CD4-positive, alpha-beta T cell treated with Interleukin-4 for 4 hours (primary cell): ENCODE data around the gene IPP.
A peak's percentile ranks its signal among the peaks of the same experiment; 100 is the strongest.
"Not testable (repeated sequence)": the region's sequence is repeated elsewhere in the genome, so short reads cannot be mapped to it uniquely, and the experiment has no call there.

Experiments used
- DNase-seq: peaks from one replicate; pipeline ENCODE4 v3.0.0-alpha.2; 2020

The IPP gene

GRCh38 chr1:45739137-45739536 is 11.3 kb downstream of the IPP start:
- no peak for DNase-seq

- no peak for DNase-seq
These were observed 19.6 kb downstream of the IPP start for GRCh38 chr1:45730780-45731319.

DNA sequence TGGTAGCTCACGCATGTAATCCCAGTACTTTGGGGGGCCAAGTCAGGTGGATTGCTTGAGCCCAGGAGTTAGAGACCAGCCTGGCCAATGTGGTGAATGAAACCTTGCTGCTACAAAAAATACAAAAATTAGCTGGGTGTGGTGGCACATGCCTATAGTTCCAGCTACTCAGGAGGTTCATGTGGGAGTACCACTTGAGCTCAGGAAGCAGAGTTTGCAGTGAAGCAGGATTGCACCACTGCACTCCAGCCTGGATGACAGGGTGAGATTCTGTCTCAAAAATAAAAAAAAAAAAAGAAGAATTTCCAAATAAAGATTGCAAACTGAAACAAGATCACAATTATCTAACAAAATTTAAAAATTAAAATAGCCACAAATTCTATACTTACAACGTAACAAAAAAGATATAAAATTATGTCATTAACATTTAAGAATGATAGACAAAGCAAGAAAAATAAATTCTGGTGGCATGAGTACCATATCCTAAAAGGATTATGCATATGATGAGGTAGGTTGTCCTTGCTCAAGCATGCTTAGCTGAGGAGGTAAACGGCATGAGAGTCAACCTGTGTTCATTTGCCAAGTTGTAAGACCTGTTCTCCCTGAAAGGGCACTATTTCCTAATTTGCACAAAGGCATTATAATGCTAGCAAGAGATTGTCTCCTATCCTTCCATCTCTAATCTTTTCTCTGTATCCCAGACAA is 20.2 kb downstream of the IPP start:
- DNase-seq, result no peak

DNA sequence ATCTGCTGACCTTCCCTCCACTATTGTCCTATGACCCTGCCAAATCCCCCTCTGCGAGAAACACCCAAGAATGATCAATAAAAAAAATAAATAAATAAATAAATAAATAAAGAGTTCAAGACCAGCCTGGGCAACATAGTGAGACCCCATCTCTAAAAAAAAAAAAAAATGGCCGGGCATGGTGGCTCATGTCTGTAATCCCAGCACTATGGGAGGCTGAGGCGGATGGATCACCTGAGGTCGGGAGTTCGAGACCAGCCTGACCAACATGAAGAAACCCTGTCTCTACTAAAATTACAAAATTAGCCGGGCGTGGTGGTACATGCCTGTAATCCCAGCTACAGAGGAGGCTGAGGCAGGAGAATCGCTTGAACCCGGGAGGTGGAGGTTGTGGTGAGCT is 24.4 kb downstream of the IPP start:
- not testable (repeated sequence) for DNase-seq

DNA sequence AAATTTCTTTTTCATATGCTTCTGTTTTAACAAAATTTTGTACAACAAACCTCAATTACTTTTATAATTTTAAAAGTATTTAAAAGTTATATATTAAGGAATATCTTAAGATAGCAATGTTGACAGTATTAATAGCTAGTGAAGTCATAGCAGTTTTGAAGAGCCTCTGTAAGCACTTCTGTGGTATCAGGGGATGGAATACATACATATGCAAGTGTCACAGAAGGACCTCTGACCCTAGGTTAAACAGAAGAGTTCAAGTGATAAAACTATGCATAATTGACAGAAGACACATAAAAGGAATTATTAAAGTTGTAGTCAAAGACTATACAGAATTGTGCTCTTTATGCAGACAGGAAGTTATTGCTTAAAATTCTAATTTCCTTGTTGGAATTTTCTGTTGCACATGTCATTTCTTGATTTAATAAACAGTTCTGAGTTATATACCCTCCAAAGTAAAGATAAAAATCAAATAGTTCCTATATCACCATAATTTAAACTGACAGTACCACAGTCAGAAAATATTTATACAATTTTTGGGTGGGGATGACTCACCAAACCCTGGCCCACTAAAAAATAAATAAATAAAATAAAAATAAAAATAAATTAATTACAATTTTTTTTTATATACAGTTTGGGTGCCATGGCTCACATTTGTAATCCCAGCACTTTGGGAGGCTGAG is 27.1 kb downstream of the IPP start:
- DNase-seq, result no peak

GRCh38 chr1:45722809-45723208 is 27.6 kb downstream of the IPP start:
- DNase-seq, result no peak

- no peak for DNase-seq
These were observed 29.2 kb downstream of the IPP start for GRCh38 chr1:45721207-45721606.

DNA sequence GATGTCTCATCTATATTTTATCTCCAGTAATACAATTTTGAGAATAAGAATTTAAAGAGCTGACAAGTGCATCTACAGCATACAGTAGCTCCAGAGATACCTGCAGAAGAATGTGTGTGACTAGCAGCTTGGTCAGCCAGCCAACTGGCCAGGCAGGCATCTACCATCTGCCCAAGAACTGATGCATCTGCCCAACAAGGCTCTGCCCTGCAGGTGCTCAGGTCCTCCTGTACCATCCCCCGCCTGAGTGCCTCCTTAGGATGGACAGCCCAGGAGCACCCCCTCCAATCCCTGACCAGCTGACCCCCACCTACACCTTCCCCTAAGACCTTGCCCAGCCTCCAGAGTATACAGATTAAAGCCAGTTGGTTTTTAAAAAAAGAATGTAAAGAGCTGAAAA is 32.2 kb downstream of the IPP start:
- no peak for DNase-seq

GRCh38 chr1:45717386-45717785 is 33.1 kb downstream of the IPP start:
- DNase-seq, result not testable (repeated sequence)

DNA sequence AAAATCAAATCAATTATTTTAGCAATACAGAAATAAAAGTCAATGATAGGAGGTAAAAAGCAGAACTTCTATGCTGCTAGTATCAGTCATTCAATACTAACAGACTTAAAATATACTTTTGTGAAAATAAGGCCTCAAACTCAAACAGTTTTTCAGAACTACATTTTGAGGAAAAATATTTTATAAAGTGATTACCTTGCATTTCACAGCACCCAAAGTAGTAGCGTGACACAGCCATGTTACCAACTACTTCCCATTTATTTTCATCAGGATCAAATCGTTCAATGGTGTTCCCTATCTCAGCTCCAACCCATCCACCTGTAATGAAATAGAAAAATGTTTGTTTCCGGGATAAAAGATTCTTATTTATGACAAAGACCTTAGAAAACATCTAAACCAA is 33.8 kb downstream of the IPP start:
- DNase-seq, result no peak

- no peak for DNase-seq
These were observed 36.7 kb downstream of the IPP start for GRCh38 chr1:45713711-45714110.

- DNase-seq, result no peak
These were observed 45.8 kb downstream of the IPP start for GRCh38 chr1:45704637-45705036.

DNA sequence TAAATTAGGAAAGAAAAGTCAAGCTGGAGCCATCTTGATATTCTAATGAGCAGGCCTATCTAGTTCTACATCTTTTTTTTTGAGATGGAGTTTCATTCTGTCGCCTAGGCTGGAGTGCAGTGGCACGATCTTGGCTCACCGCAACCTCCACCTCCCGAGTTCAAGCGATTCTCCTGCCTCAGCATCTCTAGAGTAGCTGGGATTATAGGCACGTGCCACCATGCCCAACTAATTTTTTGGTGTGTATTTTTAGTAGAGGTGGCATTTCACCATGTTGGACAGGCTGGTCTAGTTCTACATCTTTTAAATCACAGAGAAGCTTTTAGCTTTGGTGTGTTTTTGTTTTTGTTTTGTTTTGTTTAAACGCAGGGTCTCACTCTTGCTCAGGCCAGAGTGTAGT is 55.6 kb downstream of the IPP start:
- DNase-seq, result no peak

GRCh38 chr1:45693811-45694210 is 56.6 kb downstream of the IPP start:
- DNase-seq, result not testable (repeated sequence)

GRCh38 chr1:45687754-45688740 is 62.4 kb downstream of the IPP start, which contains the start of gene TMEM69:
Gene TMEM69 (plus strand): TSS chr1:45688181. CDS start chr1:45691069, 2,888 bp downstream.
- DNase-seq, result peak; percentile 86

DNA sequence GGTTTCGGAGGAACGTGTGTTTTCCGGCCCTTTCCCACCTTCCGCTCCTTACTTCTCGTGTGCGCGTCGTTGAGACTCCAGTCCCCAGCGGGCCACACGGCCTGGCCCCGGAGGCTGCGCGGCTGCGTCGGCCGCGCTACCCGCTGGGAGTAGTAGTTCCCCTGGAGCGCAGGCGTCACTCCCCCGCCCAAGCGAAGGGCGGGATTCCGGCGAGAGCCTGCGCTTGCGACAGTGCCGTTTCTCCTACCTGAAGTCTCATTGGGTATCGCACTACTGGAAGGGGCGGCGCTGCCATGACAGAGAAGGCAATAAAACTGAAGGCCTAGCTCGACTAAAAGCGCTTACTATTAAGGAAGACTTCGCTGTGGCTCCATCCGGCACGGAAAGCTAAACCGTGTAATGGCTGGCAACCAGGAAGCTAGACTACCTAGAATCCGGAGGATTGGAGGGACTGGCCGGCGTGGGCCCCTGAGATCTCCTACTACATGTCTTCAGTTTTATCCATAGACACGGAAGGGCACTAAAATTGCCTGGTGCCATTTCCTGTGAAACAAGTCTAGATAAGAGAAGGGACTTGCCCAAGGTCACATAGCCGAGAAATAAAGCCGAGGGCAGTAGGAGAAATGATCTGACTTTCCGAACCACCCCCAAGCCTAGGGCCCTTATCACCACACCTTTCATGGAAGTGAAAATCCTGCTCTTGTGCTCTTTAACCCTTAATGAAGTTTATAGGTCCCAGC is 63.3 kb downstream of the IPP start:
- DNase-seq, result peak; percentile 99

- DNase-seq, result peak; percentile 97
These were observed 64.0 kb downstream of the IPP start, which contains the start of gene GPBP1L1 for GRCh38 chr1:45686288-45687013. Gene GPBP1L1 (minus strand): TSS chr1:45686533. CDS start chr1:45659087, 27,446 bp downstream.

GRCh38 chr1:45686015-45686287 is 64.5 kb downstream of the IPP start:
- DNase-seq, result peak; percentile 50

- no peak for DNase-seq
These were observed 65.0 kb downstream of the IPP start for GRCh38 chr1:45685308-45686014.

DNA sequence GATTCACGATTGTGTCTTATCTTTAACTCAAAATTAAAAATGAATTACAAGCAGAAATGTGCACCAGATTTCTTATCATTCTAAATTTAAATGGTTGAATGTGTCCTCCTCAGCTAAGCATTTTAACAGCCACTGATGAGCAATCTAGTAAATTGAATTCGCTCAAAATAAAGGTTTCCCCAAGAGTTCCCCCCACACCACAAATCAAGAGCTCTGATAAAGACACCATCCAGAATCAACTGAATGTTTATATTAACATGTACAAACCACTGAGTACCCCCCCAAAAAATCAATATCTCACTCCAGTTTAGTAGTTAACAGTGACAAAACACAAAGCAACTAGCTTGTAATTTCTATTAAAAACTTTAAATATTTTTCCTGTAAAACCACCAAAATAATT is 66.1 kb downstream of the IPP start:
- no peak for DNase-seq

DNA sequence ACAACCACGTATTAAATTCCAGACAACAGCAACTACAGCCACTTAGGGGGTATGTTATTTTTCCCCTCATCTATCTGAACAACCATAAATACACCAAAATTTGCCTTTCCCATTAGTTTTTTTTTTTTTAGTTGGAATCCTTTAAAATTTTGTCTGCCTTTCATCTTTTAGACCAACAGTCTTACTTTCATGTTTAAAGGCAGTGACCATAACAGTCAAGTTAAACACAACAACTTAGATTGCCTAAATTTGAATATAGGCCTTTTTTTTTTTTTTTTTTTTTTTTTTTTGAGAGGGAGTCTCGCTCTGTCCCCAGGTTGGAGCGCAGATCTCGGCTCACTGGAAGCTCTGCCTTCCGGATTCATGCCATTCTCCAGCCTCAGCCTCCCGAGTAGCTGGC is 67.5 kb downstream of the IPP start:
- DNase-seq, result no peak
